GM18526 (cell line): ENCODE data around the gene JADE1.

Experiments
- POLR2A ChIP-seq: IDR thresholded peaks from 3 replicates; pipeline ENCODE4 v1.6.1; 2011; ENCODE audit not compliant: insufficient read length; ENCODE audit errors: extremely low read depth

The JADE1 gene

DNA sequence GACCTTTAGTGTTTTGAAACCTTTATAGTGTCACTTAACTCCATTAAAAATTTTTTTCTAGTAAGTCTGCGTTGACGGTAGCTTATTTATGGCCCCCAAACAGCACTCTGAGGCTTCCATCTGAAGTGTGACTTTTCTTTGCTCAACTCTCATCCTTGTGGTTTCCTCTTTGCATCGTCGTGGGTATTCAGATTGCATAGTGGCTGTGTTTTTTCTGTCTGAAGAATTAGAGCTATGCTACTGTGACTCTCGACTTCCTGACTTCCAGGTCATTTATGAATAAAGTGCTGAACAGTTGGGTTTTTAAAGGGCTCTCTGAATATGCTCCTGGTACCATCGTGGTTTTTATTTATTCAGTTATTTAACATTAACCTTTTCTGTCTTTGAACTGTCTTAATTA is 44.9 kb downstream of the JADE1 start:
- TF ChIP-seq POLR2A, result no peak

DNA sequence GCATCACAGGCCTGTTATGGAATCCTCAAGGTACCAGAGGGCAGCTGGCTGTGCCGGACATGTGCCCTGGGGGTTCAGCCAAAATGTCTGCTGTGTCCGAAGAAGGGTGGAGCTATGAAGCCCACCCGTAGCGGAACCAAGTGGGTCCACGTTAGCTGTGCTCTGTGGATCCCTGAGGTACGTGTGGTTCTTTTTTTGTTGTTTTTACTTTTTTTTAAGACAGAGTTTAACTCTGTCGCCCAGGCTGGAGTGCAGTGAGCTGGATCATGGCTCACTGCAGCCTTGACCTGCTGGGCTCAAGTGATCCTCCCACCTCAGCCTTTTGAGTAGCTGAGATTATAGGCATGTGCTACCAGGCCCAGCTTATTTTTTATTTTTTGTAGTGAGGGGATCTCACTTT is 46.1 kb downstream of the JADE1 start:
- no peak for TF ChIP-seq POLR2A

DNA sequence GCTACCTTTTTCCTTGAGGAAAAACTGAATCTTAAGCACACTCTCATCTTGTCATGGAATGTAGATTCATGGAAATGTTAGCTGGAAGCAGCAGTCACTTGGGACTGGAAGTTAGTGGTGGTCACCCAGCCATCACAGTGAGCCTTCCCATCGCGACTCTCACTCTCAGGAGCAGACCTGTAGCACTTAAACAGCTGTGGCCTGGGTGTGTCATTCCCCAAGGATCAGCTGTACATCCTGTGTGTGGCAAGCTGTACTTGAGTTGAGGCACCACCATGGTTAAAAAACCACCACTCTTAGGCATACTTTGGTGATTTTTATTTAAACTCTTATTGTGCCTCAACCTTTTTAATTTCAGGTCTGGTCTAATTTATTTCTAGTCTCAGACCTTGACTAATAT is 46.7 kb downstream of the JADE1 start:
- no peak for TF ChIP-seq POLR2A

DNA sequence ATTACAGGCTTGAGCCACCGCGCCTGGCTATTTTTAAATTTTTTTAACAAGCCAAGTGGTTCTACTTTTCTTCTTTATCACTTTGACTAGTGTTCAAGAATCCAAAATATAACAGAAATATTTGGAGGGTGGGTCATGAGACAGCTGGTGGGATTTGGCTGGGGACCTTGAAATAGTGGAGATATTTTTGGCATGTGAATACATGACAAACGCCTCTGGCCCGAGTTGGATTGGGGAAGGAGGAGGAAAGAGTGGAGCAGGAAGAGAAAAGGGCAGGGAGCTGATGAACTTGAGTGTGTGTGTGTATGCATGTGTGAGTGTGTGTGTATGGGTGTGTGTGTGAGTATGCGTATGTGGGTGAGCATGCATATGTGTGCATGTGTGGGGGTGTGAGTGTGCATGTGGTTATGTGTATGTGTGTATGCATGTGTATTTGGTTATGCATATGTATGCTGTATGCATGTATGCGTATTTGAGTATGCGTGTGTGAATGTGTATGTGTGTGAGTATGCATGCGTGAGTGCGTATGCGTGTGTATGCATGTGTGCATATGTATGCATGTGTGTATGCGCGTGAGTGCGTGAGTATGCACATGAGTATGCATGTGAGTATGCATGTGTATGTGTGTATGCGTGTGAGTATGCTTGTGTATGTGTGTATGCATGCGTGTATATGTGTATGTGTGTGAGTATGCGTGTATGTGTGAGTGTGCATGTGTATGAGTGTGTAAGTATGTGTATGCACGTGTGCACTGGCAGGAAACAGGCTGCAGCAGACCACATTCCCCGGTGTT is 49.6 kb downstream of the JADE1 start:
- TF ChIP-seq POLR2A, result no peak

DNA sequence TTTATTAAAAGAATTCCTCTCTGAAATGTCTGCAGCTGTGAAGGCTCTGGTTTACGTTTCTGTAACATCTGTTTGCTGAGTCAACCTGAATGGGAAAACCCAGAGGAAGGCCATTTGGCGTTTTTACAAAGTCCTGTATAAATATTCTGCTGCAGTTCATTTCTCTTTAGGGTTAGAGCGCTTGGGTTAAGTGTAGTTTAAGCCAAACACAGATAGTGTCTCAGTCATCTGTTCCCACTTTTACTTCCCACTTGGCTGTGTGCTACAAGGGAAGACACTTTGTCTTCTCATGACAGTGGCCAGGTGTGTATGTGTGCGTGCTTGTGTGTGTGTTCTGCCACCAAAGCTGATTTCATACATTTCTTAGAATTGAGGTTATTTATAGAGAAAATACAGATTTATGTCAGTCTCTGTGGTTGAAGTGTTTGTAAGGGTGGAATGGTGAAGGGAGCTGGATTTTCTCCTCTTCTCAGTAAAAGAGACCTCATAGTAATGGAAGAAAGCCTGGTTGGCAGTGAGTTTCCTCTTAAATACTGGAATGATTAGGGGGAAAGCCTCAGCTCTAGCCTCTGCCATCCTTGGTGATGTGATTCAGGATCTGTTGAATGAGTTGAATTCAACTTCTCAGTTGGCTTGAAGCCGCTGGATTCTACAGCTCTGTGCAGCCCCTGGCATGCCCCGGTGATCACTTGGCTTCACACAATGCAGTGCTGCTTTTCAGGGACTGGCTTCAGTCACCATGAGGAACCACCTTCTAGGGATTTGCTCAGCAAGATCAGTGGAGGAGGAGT is 50.6 kb downstream of the JADE1 start:
- no peak for TF ChIP-seq POLR2A

DNA sequence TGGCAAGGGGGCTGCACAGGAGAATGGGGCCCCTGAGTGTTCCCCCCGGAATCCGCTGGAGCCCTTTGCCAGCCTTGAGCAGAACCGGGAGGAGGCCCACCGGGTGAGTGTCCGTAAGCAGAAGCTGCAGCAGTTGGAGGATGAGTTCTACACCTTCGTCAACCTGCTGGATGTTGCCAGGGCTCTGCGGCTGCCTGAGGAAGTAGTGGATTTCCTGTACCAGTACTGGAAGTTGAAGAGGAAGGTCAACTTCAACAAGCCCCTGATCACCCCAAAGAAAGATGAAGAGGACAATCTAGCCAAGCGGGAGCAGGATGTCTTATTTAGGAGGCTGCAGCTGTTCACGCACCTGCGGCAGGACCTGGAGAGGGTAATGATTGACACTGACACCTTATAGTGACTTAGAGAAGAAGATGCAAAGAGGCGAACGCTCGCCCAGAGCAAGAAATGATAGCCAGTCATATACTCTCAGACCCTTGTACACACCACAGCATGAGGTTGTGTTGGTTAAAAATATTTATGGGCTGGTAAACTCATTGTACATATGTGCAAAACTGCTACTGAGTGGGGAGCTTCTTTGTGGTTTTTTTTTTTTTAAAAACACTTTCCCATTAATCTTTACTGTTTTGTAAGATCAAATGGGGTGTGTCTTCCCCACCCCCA is 52.5 kb downstream of the JADE1 start:
- TF ChIP-seq POLR2A, result no peak

DNA sequence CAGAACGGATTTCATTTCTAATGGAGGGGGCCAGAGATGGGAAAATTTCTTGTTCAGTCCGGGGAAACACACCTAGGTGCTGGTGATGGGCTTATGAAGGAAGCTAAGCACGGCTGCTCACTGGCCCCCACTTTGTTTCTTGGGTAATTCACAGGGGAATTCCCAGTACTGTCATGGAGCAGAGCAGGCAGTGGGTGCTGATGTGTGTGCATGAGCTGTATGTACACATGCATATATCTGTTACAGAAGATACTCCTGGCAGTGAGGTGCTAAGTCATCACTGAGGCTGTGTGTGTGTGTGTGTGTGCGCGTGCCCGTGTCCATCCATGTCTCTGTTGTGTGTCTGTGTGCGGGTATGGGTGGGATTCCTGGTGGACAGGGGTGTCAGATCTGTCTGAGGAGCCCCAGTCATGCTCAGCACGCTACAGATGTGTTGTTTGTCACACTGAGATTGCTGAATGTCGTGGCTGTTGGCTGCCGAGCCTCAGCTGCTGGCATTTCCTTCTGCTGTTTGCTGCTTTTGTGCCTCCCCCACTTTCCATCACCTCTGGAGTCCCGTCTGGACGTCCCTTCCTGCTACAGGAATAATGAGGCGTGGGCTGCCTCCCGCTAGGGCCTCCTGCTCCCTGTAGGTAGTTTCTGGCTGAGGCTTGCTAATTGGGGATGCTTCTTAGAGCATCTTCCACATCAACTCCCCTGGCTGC is 53.3 kb downstream of the JADE1 start:
- peak; percentile 19 for TF ChIP-seq POLR2A

DNA sequence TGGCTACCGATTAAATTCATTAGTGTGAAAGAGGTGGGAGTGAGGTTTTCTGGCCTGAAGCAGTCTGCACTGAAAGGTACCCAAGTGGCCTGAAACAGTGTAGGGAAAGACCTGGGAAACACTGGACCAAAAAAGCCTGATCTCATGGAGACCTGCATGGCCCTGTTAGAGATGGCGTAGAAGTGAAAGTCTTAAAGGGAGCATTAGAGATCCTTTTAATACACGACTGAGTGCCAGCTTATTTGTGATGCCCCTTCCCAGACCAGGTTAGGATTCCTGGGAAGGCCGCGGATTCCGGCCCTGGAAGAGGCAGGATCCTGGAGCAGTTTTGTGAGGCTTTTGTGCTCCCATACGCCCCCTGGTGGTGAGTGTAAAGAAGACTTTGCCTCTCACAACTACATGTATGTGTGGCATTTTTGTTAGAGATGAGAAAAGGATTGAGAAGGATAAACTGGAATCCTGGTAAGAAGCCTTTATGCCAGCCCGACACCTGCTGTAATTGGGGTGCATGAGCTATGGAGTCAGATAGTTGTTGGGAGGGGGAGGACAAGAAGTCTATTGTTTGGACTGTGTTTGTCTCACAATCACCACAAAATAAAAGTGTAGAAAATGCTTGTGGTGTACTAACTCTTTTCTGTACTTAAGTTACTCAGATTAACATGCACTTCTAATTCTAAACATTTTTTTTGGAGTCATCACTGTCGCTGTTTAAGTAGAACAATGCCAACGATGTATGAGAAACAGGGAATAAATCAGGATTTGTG is 54.0 kb downstream of the JADE1 start:
- no peak for TF ChIP-seq POLR2A

DNA sequence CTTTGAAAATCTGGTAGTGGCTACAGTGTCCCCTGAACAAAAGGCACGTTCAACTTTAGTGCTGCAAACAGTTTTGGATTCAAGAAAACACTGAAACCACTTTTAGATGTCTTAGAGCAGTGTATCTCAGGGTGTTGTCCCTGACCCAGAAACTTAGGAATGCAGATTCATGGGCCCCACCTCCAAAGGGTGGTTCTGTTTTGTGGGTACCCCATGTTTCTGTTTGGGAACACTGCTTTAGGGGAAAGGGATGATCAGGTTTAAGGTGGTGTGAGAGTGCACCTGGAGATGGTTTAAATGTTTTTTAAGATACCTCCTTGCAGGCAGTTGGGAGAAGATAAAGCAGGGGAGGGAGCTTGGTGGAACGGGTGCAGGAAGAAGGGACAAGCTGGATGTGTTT is 55.6 kb downstream of the JADE1 start:
- TF ChIP-seq POLR2A, result no peak

DNA sequence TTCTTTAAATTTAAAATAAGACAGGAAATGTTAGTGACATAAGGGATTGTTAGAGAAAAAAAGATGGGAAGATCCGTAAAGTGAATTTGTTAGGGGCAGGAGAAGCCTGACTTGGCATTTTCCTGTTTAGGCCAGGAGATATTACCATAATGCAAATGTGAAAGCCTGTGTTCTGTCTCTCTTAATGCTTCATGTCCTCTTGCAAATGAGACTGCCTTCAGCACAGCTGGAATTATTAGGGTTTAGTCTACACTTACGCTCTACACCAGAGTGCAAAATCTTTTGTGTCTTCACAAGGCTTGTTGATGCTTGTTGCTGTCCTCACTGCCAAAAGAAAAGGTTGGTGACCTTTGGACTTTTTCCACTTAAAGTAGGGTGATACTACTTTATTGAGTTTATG is 56.8 kb downstream of the JADE1 start:
- no peak for TF ChIP-seq POLR2A

DNA sequence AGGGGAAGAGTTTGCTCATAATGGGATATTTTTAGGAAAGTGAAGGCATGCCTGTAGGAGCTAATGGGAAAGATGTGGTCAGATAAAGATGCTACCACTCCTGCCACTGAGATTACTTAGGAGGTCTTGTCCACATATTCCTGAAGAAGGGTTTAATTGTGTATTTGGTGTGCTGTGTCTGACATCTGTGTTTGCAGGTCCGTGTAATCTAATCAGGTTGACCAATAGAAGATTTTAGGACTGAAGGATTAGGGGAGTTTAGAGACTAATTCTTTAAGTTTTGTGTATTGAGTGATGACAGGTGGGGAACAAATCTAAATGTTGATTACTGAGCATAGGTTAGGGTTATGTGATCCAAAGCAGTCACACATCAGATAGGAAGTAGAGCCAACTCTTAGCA is 57.2 kb downstream of the JADE1 start:
- TF ChIP-seq POLR2A, result no peak

DNA sequence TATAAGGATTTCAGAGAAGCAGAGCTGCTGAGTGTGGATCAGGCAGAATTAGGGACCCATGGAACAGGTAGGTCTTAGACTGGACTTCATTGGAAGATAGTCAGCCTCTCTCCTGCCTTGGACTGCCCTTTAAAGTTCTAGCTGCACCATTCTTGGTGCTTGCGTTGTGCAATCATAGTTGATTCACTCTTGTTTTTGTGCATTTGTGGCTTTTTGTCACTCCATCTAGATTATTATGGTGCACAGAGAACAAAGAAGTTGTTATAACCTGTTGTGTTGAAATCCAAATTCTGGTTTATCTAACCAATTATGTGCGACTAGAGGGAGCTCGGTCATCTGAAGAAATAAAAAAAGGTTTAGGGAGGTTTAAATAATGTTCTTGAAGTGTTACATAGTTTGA is 59.3 kb downstream of the JADE1 start:
- no peak for TF ChIP-seq POLR2A

DNA sequence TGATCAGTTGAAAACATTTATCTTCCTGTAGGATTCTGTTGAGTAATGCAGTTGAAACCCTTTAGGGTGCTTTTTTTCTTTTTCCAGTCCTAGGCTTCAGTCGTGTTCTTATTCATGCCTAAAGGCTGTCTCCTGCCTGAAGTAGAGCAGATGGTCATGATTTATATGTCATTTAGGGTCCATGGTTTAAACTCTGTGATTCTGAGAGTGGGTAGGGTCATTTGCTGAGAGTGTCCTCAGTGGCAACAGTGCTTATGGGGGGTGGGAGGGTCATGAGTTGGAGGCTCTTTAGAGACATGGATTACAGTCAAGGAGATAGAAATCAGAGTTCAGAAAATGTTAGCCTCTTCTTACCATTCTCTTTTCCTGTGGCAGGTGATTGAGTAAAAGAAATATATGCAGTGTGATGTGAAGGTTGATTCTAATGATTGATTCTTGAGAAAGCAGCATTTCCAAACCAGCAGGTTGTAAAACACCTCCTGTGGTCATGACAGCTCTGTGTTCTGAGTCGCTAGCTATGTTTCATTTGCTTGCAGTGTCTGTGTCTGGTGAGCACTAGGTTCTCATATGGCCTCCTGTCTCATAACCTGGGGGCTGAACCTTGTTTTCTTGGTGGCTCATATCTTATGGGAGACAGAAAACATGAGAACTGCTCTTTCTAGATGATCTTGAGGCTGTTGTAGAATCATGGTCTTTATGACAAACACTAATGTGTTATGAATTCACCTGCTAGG is 60.4 kb downstream of the JADE1 start:
- no peak for TF ChIP-seq POLR2A

DNA sequence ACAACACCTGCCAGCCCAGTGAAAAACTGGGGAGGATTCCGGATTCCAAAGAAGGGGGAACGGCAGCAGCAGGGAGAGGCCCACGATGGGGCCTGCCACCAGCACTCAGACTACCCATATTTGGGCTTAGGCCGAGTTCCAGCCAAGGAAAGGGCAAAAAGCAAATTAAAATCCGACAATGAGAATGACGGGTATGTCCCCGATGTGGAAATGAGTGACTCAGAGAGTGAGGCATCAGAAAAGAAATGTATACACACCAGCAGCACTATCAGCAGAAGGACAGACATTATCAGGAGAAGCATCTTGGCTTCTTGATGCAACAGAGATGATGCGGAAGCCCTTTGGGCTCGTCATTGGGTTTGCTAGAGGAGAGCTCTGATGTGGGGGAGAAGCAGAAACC is 62.4 kb downstream of the JADE1 start:
- no peak for TF ChIP-seq POLR2A
